Esophagus muscularis mucosa (tissue), 4 donors: Measurements from ENCODE around the gene CYBRD1. TPM values are rescaled to one million over a fixed set of nuclear protein-coding genes. Genes with fewer than 3 reads are reported as not detected.
"Not testable (repeated sequence)": the region's sequence is repeated elsewhere in the genome, so short reads cannot be mapped to it uniquely, and the experiment has no call there.

ENCODE experiments used
- DNase-seq: peaks from one replicate; pipeline ENCODE4 v3.0.0-alpha.2; 2017; ENCODE audit errors: extremely low spot score
- H3K27ac ChIP-seq, 4 donors: fragments of 200-600 bp; sonication (generic); replicated peaks in 1 of 4; 1 replicate in 3 of 4; 2 replicates in 1 of 4; pipeline ENCODE4 v1.5.1; 2016 to 2019; ENCODE audit warnings: mild to moderate bottlenecking in 1 of 4
- H3K27me3 ChIP-seq, 4 donors: fragments of 200-600 bp; sonication (generic); one replicate each; pipeline versions ENCODE4 v1.5.1 to v1.6.0; 2016 to 2019
- H3K36me3 ChIP-seq, 4 donors: fragments of 200-600 bp; sonication (generic); one replicate each; pipeline ENCODE4 v1.5.1; 2016 to 2019
- H3K4me1 ChIP-seq, 4 donors: fragments of 200-600 bp; sonication (generic); one replicate each; pipeline ENCODE4 v1.5.1; 2016 to 2019
- H3K4me3 ChIP-seq, 4 donors: fragments of 200-600 bp; sonication (generic); 1 replicate in 2 of 4; 2 replicates in 2 of 4; pipeline ENCODE4 v1.5.1; 2016 to 2019; ENCODE audit warnings: mild to moderate bottlenecking in 4 of 4, moderate library complexity in 1 of 4
- H3K9me3 ChIP-seq, 4 donors: fragments of 200-600 bp; sonication (generic); 1 replicate in 3 of 4; 2 replicates in 1 of 4; pipeline ENCODE4 v1.5.1; 2016 to 2019
- EP300 ChIP-seq: sonication (generic); formaldehyde crosslinking; IDR thresholded peaks from one replicate; pipeline ENCODE4 v1.6.1; 2017; ENCODE audit warnings: antibody characterized with exemption
- POLR2A ChIP-seq: fragments of 450-650 bp; IDR thresholded peaks from one replicate; pipeline ENCODE4 v1.6.1; 2017; ENCODE audit warnings: antibody characterized with exemption, moderate library complexity, mild to moderate bottlenecking, low read depth
- POLR2AphosphoS5 ChIP-seq, 2 donors: sonication (generic); formaldehyde crosslinking; IDR thresholded peaks; one replicate each; pipeline ENCODE4 v1.6.1; 2017; ENCODE audit warnings: antibody characterized with exemption in 2 of 2
- WGBS: methylation state at CpG from one replicate; pipeline ENCODE4 v1.1.5; 2018; 5-methylcytosine and 5-hydroxymethylcytosine counted together
- intact Hi-C: fragments of 100-400 bp; cut with DNase I; formaldehyde crosslinking; loops from one replicate; pipeline ENCODE4 v1.15.1; 2023
- total RNA-seq, 4 donors: library from RNA; depleted of rRNA; stranded (reverse); fragments of >200 nt; gene quantifications; one replicate each; pipeline versions ENCODE4 v1.1.0 to v1.2.1, GENCODE V29; 2016
- TF ChIP-seq, protein P1 (sequence below), 3 experiments: fragments of 200-600 bp in 2 of 3; fragments of 450-650 bp in 1 of 3; sonication (generic) in 2 of 3; IDR thresholded peaks; one replicate each; pipeline ENCODE4 v1.5.1; 2017 to 2019; ENCODE audit warnings: antibody characterized with exemption in 3 of 3, mild to moderate bottlenecking in 2 of 3, moderate library complexity in 1 of 3

The CYBRD1 gene
- total RNA-seq, 4 donors from 2014 or later, result 133 to 281 (median 197) TPM

DNA sequence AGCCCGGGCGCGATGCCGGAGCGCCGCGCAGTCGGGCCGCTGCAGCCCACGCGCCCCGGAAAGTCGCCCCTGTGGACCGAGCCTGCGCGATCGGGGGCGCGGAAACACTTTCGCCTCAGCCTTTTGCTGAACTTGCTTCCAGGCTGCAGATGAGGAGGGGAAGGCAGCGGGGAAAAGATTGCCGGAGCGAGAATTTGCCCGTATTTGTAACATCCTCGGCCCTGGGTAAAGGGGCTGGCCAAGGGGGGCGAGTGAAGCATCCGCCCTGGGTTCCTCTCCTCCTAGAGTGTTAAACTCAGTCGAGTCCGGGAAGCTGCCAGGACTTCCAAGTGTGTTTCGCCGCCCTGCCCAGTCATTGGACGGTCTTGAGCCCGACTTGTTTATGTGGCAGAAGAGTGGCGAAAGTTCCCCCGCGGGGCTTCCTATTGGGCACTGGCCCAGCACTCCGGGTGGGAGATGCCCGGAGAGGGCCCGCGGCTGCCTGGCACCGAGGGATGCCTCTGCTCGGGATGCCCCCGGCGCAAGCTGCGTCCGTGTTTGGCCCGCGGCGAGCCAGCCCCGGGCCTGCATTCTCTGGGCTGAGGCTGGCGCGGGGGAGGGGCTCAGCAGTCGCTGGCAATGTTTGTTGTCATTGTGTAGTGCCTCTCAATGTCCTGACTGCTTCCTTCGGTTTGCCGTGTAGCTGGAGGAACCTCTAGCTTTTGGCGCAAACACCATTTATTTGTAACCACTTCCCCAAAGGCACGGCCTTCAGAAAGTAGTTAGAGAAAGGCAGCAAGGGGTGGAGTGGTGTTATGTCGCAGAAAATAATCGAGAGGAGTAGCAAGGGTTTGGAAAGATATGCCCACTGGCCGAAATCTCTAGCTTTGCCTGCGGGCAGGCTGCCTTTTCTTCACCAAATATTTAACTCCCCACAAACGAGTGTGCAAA, 1.1 kb downstream of the CYBRD1 start:
- WGBS, result 7% methylated on average over 6 of the region's 62 CpGs
- H3K36me3 ChIP-seq, result peaks cover 0 to 2% (median 0%) of the 10 kb centered on the region in 4 donors
- TF ChIP-seq POLR2A (no peak), POLR2AphosphoS5 (IDR thresholded peaks at IDR 0.05) (peak; percentile 73 to 75)
- no peaks in the 10 kb centered on the region for H3K9me3 ChIP-seq
- intact Hi-C loops, result loop anchor here (2.0 to 5.0 kb wide), 3 partner anchors 89 to 591 kb away; partner anchors contain the start of gene DCAF17
- DNase-seq, result peak; percentile 97
- no peaks in the 10 kb centered on the region for H3K27me3 ChIP-seq
- H3K4me3 ChIP-seq, result peak overlapping the region; percentile 84 to 98 (median 93)
- peak overlapping the region; percentile 88 to 94 (median 92) for H3K27ac ChIP-seq
- peaks cover 12 to 43% (median 29%) of the 10 kb centered on the region in 4 donors for H3K4me1 ChIP-seq

DNA sequence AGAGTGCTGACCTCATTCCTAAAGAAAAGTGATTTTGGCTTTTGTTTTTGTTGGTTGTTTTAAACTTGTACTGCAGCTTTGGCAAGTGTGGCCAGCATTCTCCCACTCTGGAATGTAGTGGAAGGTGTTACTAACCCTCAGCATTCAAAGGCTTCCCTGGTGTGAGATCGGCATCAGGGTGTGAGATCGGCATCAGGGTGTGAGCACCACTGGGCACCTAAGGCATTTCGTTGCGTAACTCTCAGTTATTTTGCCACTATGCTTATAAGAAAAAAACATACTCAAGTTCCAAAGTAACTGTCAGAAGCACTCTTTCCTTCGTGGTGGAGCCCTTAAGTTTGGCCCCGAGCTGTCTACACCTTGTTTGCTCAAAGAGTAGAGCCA, 1.7 kb downstream of the CYBRD1 start:
- DNase-seq, result peak; percentile 89
- no peaks in the 10 kb centered on the region for H3K27me3 ChIP-seq
- H3K36me3 ChIP-seq, result peaks cover 0 to 4% (median 0%) of the 10 kb centered on the region in 4 donors
- peak overlapping the region; percentile 84 to 98 (median 93) for H3K4me3 ChIP-seq
- 15% methylated on average over 5 of the region's 6 CpGs for WGBS
- TF ChIP-seq, protein P1, sequence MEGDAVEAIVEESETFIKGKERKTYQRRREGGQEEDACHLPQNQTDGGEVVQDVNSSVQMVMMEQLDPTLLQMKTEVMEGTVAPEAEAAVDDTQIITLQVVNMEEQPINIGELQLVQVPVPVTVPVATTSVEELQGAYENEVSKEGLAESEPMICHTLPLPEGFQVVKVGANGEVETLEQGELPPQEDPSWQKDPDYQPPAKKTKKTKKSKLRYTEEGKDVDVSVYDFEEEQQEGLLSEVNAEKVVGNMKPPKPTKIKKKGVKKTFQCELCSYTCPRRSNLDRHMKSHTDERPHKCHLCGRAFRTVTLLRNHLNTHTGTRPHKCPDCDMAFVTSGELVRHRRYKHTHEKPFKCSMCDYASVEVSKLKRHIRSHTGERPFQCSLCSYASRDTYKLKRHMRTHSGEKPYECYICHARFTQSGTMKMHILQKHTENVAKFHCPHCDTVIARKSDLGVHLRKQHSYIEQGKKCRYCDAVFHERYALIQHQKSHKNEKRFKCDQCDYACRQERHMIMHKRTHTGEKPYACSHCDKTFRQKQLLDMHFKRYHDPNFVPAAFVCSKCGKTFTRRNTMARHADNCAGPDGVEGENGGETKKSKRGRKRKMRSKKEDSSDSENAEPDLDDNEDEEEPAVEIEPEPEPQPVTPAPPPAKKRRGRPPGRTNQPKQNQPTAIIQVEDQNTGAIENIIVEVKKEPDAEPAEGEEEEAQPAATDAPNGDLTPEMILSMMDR (IDR thresholded peaks at IDR 0.05), result no peak
- peak in 1 of 2 donors; percentile 8 for TF ChIP-seq POLR2AphosphoS5 (IDR thresholded peaks at IDR 0.05)
- no peaks in the 10 kb centered on the region for H3K9me3 ChIP-seq
- intact Hi-C loops, result loop anchor here (2.0 to 5.0 kb wide), 3 partner anchors 89 to 592 kb away; partner anchors contain the start of gene DCAF17
- H3K27ac ChIP-seq, result peak overlapping the region; percentile 88 to 94 (median 92)
- peaks cover 12 to 43% (median 29%) of the 10 kb centered on the region in 4 donors for H3K4me1 ChIP-seq

DNA sequence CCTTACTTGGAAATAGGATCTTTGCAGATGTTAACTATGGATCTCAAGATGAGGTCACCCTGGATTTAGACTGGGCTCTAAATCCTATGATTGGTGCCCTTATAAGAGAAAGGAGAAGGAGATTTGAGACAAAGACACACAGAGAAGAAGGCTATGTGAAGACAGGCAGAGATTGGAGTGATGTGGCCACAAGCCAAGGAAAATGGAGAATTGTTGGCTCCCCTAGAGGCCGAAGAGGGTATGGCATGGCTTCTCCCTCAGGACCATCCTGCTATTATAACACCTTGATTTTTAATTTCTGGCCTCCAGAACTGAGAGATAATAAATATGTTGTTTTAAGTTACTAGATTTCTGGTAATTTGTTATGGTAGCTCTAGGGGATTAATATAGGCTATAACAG, 7.6 kb downstream of the CYBRD1 start:
- intact Hi-C loops, result no loop called here
- WGBS, result 95% methylated on average over 1 of the region's 1 CpG
- peaks cover 5 to 40% (median 30%) of the 10 kb centered on the region in 4 donors for H3K4me1 ChIP-seq

DNA sequence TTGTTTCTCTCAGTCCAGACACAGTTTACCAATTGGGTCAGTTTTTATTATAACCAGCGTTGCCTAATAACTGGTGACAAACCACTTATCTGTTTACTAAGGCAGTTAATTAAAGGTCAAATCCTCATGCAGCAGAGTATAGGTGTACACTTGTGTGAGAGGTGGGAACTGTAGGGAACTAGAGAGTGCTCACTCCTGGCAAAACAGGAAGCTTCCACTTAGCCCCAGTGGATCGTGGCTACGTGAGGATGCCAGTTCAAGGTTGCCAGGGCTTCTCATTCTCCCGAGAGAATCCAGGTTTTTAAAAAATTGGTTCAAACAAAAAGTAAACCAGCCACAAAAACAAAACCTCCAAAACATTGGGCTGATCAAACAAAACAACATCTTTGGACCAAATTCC, 8.1 kb downstream of the CYBRD1 start:
- Histone ChIP-seq H3K27me3 (no peaks in the 10 kb centered on the region), H3K4me1 (peaks cover 5 to 35% (median 25%) of the 10 kb centered on the region in 4 donors), H3K36me3 (peaks cover 0 to 4% (median 0%) of the 10 kb centered on the region in 4 donors), H3K4me3 (no peak overlapping the region), H3K27ac (peak overlapping the region in 1 of 4 donors; percentile 3), H3K9me3 (no peaks in the 10 kb centered on the region)
- 91% methylated on average over 4 of the region's 4 CpGs for WGBS
- peak; percentile 80 for DNase-seq
- intact Hi-C loops, result no loop called here
- TF ChIP-seq, protein P1 (IDR thresholded peaks at IDR 0.05), result no peak
- no peak for TF ChIP-seq POLR2A
- no peak for TF ChIP-seq POLR2AphosphoS5 (IDR thresholded peaks at IDR 0.05)
- no peak for TF ChIP-seq EP300

More for the DNA sequence above, 7.6 kb downstream of the CYBRD1 start:
- DNase-seq, result peak; percentile 34
- Histone ChIP-seq H3K27me3 (no peaks in the 10 kb centered on the region), H3K9me3 (no peaks in the 10 kb centered on the region), H3K27ac (no peak overlapping the region), H3K36me3 (peaks cover 0 to 4% (median 0%) of the 10 kb centered on the region in 4 donors), H3K4me3 (no peak overlapping the region)
- TF ChIP-seq, protein P1 (IDR thresholded peaks at IDR 0.05), result peak in 2 of 3 experiments; percentile 12 to 47
- TF ChIP-seq POLR2AphosphoS5 (IDR thresholded peaks at IDR 0.05), result no peak
- no peak for TF ChIP-seq POLR2A
- no peak for TF ChIP-seq EP300

DNA sequence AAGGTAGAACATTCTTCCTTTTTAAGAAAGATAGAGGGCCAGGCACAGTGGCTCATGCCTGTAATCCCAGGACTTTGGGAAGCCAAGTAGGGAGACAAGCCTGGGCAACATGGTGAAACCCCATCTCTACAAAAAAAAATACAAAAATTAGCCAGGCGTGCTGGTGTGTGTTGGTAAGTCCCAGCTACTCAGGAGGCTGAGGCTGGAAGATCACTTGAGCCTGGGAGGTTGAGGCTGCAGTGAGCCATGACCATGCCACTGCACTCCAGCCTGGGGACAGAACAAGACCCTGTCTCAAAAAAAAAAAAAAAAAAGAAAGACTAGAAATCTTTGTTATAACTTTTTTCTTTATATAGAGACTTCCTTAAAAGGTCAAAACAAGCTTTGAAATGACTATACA, 8.6 kb downstream of the CYBRD1 start:
- peak; percentile 31 for DNase-seq
- intact Hi-C loops, H3K27me3 ChIP-seq, H3K9me3 ChIP-seq, H3K4me3 ChIP-seq, H3K36me3 ChIP-seq: not testable (repeated sequence)
- 94% methylated on average over 1 of the region's 1 CpG for WGBS
- H3K4me1 ChIP-seq, result peaks cover 5 to 32% (median 22%) of the 10 kb centered on the region in 4 donors
- H3K27ac ChIP-seq, result peak overlapping the region in 1 of 4 donors; percentile 3
